CD4-positive, alpha-beta T cell treated with Interferon alpha-2 for 1 hour (primary cell): Measurements from ENCODE around the gene RNF215.
"Not testable (repeated sequence)": the region's sequence is repeated elsewhere in the genome, so short reads cannot be mapped to it uniquely, and the experiment has no call there.

Experiments used
- DNase-seq, 2 donors: peaks; one replicate each; pipeline ENCODE4 v3.0.0-alpha.2; 2020 to 2022

Gene RNF215

GRCh38 chr22:30420347-30421125 lies 33.3 kb upstream of the RNF215 start:
- no peak for DNase-seq

GRCh38 chr22:30416837-30417236 lies 29.6 kb upstream of the RNF215 start:
- DNase-seq: no peak

GRCh38 chr22:30416403-30416802 lies 29.2 kb upstream of the RNF215 start:
- DNase-seq: no peak

GRCh38 chr22:30414525-30415047 lies 27.4 kb upstream of the RNF215 start:
- no peak for DNase-seq

- no peak for DNase-seq
These were observed 26.7 kb upstream of the RNF215 start for GRCh38 chr22:30413745-30414524.

- DNase-seq: no peak
These were observed 25.8 kb upstream of the RNF215 start for GRCh38 chr22:30413001-30413400.

GRCh38 chr22:30411780-30412179 lies 24.6 kb upstream of the RNF215 start:
- no peak for DNase-seq

GRCh38 chr22:30408388-30409102 lies 21.3 kb upstream of the RNF215 start:
- DNase-seq: no peak

- DNase-seq: no peak
These were observed 19.2 kb upstream of the RNF215 start for GRCh38 chr22:30406400-30406799.

- no peak for DNase-seq
These were observed 18.5 kb upstream of the RNF215 start for GRCh38 chr22:30405731-30406130.

- DNase-seq: no peak
These were observed 17.1 kb upstream of the RNF215 start for GRCh38 chr22:30404307-30404706.

GRCh38 chr22:30402766-30403104 lies 15.5 kb upstream of the RNF215 start:
- not testable (repeated sequence) for DNase-seq

GRCh38 chr22:30402028-30402765 lies 15.0 kb upstream of the RNF215 start:
- no peak for DNase-seq

- DNase-seq: not testable (repeated sequence)
These were observed 13.8 kb upstream of the RNF215 start for GRCh38 chr22:30401024-30401423.

- no peak for DNase-seq
These were observed 12.9 kb upstream of the RNF215 start for GRCh38 chr22:30400159-30400558.

GRCh38 chr22:30399718-30400117 lies 12.5 kb upstream of the RNF215 start:
- DNase-seq: no peak

GRCh38 chr22:30398685-30399680 lies 11.8 kb upstream of the RNF215 start:
- DNase-seq: no peak

- no peak for DNase-seq
These were observed 10.7 kb upstream of the RNF215 start for GRCh38 chr22:30397656-30398635.

GRCh38 chr22:30396871-30397655 lies 9.9 kb upstream of the RNF215 start, which contains the start of gene SEC14L2:
TSS of gene SEC14L2 (plus strand) at chr22:30397018. CDS start at chr22:30397117, 99 bp downstream.
- DNase-seq: peak; percentile 31 to 63
